WERI-Rb-1 (cell line): ENCODE data around the gene EDNRB.

ENCODE experiments used
- DNase-seq: peaks from one replicate; pipeline ENCODE4 v3.0.0-alpha.2; 2020
- H3K27ac ChIP-seq: fragments of 250-450 bp; sonication (Bioruptor Pico); 2 replicates; pipeline ENCODE4 v1.5.1; 2020; ENCODE audit warnings: mild to moderate bottlenecking, moderate library complexity
- H3K27me3 ChIP-seq: fragments of 250-450 bp; sonication (Bioruptor Pico); 2 replicates; pipeline ENCODE4 v1.5.1; 2021; ENCODE audit warnings: mild to moderate bottlenecking, low read depth, moderate library complexity; ENCODE audit not compliant: insufficient read depth, severe bottlenecking
- H3K36me3 ChIP-seq: fragments of 250-450 bp; sonication (Bioruptor Pico); 2 replicates; pipeline ENCODE4 v1.5.1; 2020; ENCODE audit warnings: mild to moderate bottlenecking, moderate library complexity
- H3K4me3 ChIP-seq: 2 replicates; pipeline ENCODE4 v1.5.1; 2011; ENCODE audit warnings: low read depth, mild to moderate bottlenecking, control low read depth, low read length
- H3K9me3 ChIP-seq: fragments of 250-450 bp; sonication (Bioruptor Pico); 2 replicates; pipeline ENCODE4 v1.5.1; 2021; ENCODE audit warnings: mild to moderate bottlenecking, moderate library complexity; ENCODE audit not compliant: severe bottlenecking
- CTCF ChIP-seq: IDR thresholded peaks from 2 replicates; pipeline ENCODE4 v1.5.1; 2011; ENCODE audit warnings: low read depth, mild to moderate bottlenecking, control low read depth, inconsistent platforms, low read length

The EDNRB gene

GRCh38 chr13:77915686-77916085, 2.9 kb downstream of the EDNRB start:
- TF ChIP-seq CTCF: no peak
- no peaks in the 10 kb centered on the region for H3K27me3 ChIP-seq
- H3K36me3 ChIP-seq: no peaks in the 10 kb centered on the region
- no peak overlapping the region for H3K4me3 ChIP-seq
- no peaks in the 10 kb centered on the region for H3K9me3 ChIP-seq
- no peak for DNase-seq
- no peak overlapping the region for H3K27ac ChIP-seq

GRCh38 chr13:77913003-77913402, 5.6 kb downstream of the EDNRB start:
- H3K27ac ChIP-seq: no peak overlapping the region
- no peak overlapping the region for H3K4me3 ChIP-seq
- TF ChIP-seq CTCF: no peak
- no peaks in the 10 kb centered on the region for H3K9me3 ChIP-seq
- no peaks in the 10 kb centered on the region for H3K36me3 ChIP-seq
- H3K27me3 ChIP-seq: no peaks in the 10 kb centered on the region
- DNase-seq: no peak

- H3K36me3 ChIP-seq: no peaks in the 10 kb centered on the region
- TF ChIP-seq CTCF: no peak
These were observed 6.9 kb downstream of the EDNRB start for GRCh38 chr13:77911751-77912150.

GRCh38 chr13:77909827-77910226, 8.8 kb downstream of the EDNRB start:
- H3K27me3 ChIP-seq: no peaks in the 10 kb centered on the region
- no peaks in the 10 kb centered on the region for H3K9me3 ChIP-seq
- no peak overlapping the region for H3K27ac ChIP-seq
- DNase-seq: no peak
- no peaks in the 10 kb centered on the region for H3K36me3 ChIP-seq
- no peak overlapping the region for H3K4me3 ChIP-seq
- TF ChIP-seq CTCF: no peak

More at GRCh38 chr13:77911751-77912150, 6.9 kb downstream of the EDNRB start:
- Histone ChIP-seq H3K4me3 (no peak overlapping the region), H3K27me3 (no peaks in the 10 kb centered on the region), H3K27ac (no peak overlapping the region), H3K9me3 (no peaks in the 10 kb centered on the region)
- no peak for DNase-seq

GRCh38 chr13:77908531-77908930, 10.1 kb downstream of the EDNRB start:
- no peaks in the 10 kb centered on the region for H3K27me3 ChIP-seq
- TF ChIP-seq CTCF: no peak
- H3K9me3 ChIP-seq: no peaks in the 10 kb centered on the region
- no peak overlapping the region for H3K27ac ChIP-seq
- no peak overlapping the region for H3K4me3 ChIP-seq
- H3K36me3 ChIP-seq: no peaks in the 10 kb centered on the region
- no peak for DNase-seq

GRCh38 chr13:77907666-77908341, 10.8 kb downstream of the EDNRB start:
- no peak for DNase-seq
- no peak for TF ChIP-seq CTCF
- Histone ChIP-seq H3K36me3 (no peaks in the 10 kb centered on the region), H3K4me3 (no peak overlapping the region), H3K27ac (no peak overlapping the region), H3K27me3 (no peaks in the 10 kb centered on the region), H3K9me3 (no peaks in the 10 kb centered on the region)
